Measurements from ENCODE around the gene HLCS.

- no peak for TF ChIP-seq CTCF (IDR thresholded peaks at IDR 0.05)
- TF ChIP-seq POLR2AphosphoS5 (IDR thresholded peaks at IDR 0.05), result no peak
- no peak for TF ChIP-seq POLR2A (IDR thresholded peaks at IDR 0.05)
Observed at GRCh38 chr21:36861595-36862323, 104.7 kb downstream of the HLCS start.

All from breast epithelium (tissue), 3 donors.